ENCODE measurements around the gene MGLL. TPM values are rescaled to one million over a fixed set of nuclear protein-coding genes. Genes with fewer than 3 reads are reported as not detected.

The MGLL gene
- total and polyA plus RNA-seq, 7 donors = 24.7 to 220 (median 46.8) TPM

GRCh38 chr3:127772827-127773751, 49.2 kb downstream of the MGLL start:
- intact Hi-C loops (cut with DNase I) = no loop called here
- H3K4me3 ChIP-seq = no peak overlapping the region
- H3K27me3 ChIP-seq = no peaks in the 10 kb centered on the region
- peaks cover 0 to 65% (median 31%) of the 10 kb centered on the region in 4 donors for H3K4me1 ChIP-seq
- no peak overlapping the region for H3K27ac ChIP-seq
- TF ChIP-seq POLR2AphosphoS5 (IDR thresholded peaks at IDR 0.05) (no peak), EP300 (IDR thresholded peaks at IDR 0.05) (no peak), POLR2A (IDR thresholded peaks at IDR 0.05) (no peak)
- TF ChIP-seq, protein P1, sequence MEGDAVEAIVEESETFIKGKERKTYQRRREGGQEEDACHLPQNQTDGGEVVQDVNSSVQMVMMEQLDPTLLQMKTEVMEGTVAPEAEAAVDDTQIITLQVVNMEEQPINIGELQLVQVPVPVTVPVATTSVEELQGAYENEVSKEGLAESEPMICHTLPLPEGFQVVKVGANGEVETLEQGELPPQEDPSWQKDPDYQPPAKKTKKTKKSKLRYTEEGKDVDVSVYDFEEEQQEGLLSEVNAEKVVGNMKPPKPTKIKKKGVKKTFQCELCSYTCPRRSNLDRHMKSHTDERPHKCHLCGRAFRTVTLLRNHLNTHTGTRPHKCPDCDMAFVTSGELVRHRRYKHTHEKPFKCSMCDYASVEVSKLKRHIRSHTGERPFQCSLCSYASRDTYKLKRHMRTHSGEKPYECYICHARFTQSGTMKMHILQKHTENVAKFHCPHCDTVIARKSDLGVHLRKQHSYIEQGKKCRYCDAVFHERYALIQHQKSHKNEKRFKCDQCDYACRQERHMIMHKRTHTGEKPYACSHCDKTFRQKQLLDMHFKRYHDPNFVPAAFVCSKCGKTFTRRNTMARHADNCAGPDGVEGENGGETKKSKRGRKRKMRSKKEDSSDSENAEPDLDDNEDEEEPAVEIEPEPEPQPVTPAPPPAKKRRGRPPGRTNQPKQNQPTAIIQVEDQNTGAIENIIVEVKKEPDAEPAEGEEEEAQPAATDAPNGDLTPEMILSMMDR (IDR thresholded peaks at IDR 0.05) = no peak
- no peak for DNase-seq
- 89 to 92% methylated on average over 12 of the region's 12 CpGs for WGBS, 2 donors
- no peaks in the 10 kb centered on the region for H3K9me3 ChIP-seq
- H3K36me3 ChIP-seq = no peaks in the 10 kb centered on the region

DNA sequence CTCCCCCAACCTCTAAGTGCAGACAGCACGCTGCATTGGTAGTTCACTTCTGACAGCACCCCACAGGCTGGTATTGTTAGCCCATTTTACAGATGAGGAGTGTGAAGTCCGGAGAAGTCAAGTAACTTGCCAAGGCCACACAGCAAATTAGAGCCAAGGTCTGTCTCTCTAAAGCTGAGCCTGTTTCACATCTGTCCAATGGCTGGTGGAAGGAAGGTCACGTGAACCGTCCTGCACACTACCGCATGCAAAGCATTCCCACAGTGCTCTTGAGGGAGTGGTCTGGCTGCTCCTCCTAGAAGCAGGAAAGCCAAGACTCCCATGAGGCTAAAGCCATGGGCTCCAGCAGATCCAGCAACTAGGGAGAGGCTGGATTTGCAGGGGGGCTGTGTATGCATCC, 50.0 kb downstream of the MGLL start:
- Histone ChIP-seq H3K27me3 (no peaks in the 10 kb centered on the region), H3K4me3 (no peak overlapping the region), H3K36me3 (no peaks in the 10 kb centered on the region), H3K27ac (no peak overlapping the region), H3K9me3 (peaks cover 0 to 4% (median 0%) of the 10 kb centered on the region in 4 donors), H3K4me1 (peaks cover 0 to 65% (median 30%) of the 10 kb centered on the region in 4 donors)
- intact Hi-C loops (cut with DNase I) = no loop called here
- WGBS, 2 donors = 93 to 94% methylated on average over 5 of the region's 5 CpGs
- no peak for TF ChIP-seq EP300 (IDR thresholded peaks at IDR 0.05)
- no peak for TF ChIP-seq POLR2A (IDR thresholded peaks at IDR 0.05)
- TF ChIP-seq, protein P1 (IDR thresholded peaks at IDR 0.05) = no peak
- no peak for TF ChIP-seq POLR2AphosphoS5 (IDR thresholded peaks at IDR 0.05)
- no peak for DNase-seq

DNA sequence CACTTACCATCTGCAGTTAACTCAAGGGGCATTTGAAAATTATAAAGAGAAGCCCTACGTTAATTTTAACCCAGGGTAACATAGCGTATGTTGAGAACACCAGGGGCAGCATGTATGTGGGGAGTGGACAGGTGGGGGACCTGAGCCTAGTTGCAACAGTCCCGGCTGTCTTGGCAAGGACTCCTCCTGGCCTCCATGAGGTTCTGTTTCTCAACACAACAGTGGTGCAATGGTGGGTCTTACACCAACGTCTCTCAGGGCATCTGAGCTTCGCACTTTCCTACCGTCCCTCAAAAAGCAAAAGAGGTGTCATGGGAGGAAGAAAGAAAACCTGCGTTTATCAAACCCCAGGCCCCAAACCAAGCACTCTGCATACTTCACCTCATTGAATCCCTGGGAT, 50.6 kb downstream of the MGLL start:
- Histone ChIP-seq H3K9me3 (peaks cover 0 to 4% (median 0%) of the 10 kb centered on the region in 4 donors), H3K27me3 (no peaks in the 10 kb centered on the region), H3K36me3 (no peaks in the 10 kb centered on the region), H3K4me3 (no peak overlapping the region), H3K27ac (no peak overlapping the region), H3K4me1 (peaks cover 0 to 64% (median 30%) of the 10 kb centered on the region in 4 donors)
- no peak for DNase-seq
- WGBS, 2 donors = 92 to 94% methylated on average over 7 of the region's 7 CpGs
- TF ChIP-seq EP300 (IDR thresholded peaks at IDR 0.05) (no peak), POLR2A (IDR thresholded peaks at IDR 0.05) (no peak), POLR2AphosphoS5 (IDR thresholded peaks at IDR 0.05) (no peak)
- TF ChIP-seq, protein P1 (IDR thresholded peaks at IDR 0.05) = no peak
- intact Hi-C loops (cut with DNase I) = no loop called here

- no peak overlapping the region for H3K27ac ChIP-seq
- H3K36me3 ChIP-seq = no peaks in the 10 kb centered on the region
- H3K4me3 ChIP-seq = no peak overlapping the region
- no peak for DNase-seq
- 89 to 94% methylated on average over 6 of the region's 6 CpGs for WGBS, 2 donors
- no peaks in the 10 kb centered on the region for H3K27me3 ChIP-seq
- TF ChIP-seq, protein P1 (IDR thresholded peaks at IDR 0.05) = no peak
- TF ChIP-seq POLR2AphosphoS5 (IDR thresholded peaks at IDR 0.05) (no peak), EP300 (IDR thresholded peaks at IDR 0.05) (no peak)
- intact Hi-C loops (cut with DNase I) = no loop called here
- H3K9me3 ChIP-seq = peaks cover 0 to 4% (median 0%) of the 10 kb centered on the region in 4 donors
- peaks cover 0 to 55% (median 20%) of the 10 kb centered on the region in 4 donors for H3K4me1 ChIP-seq
Observed at GRCh38 chr3:127770671-127771355, 51.5 kb downstream of the MGLL start.
